ENCODE measurements around the gene GAA. TPM values are rescaled to one million over a fixed set of nuclear protein-coding genes. Genes with fewer than 3 reads are reported as not detected.

Gene GAA
- polyA plus RNA-seq, 1 of the 3 experiments (the other 2 are of a cell fraction), result 27.3 TPM

- Histone ChIP-seq H3K36me3 (replicated peaks in 1 of 2; ENCODE audit: control insufficient read depth in 1 of 2, insufficient read depth in 2 of 2, low read length in 1 of 2) (no peaks in the 10 kb centered on the region), H4K20me1 (ENCODE audit: insufficient read depth) (no peaks in the 10 kb centered on the region), H3F3A (replicated peaks; ENCODE audit: insufficient read depth) (no peaks in the 10 kb centered on the region), H3K4me2 (no peak overlapping the region), H3K4me3 (ENCODE audit: low read depth in 2 of 2, low read length in 1 of 2) (no peak overlapping the region), H2AFZ (ENCODE audit: low read depth) (no peak overlapping the region), H3K27me3 (ENCODE audit: insufficient read depth) (no peaks in the 10 kb centered on the region), H3K9ac (no peak overlapping the region), H3K9me3 (no peaks in the 10 kb centered on the region), H3K79me2 (ENCODE audit: insufficient read depth) (no peaks in the 10 kb centered on the region), H3K27ac (ENCODE audit: low read depth in 2 of 2, low read length in 1 of 2) (no peak overlapping the region), H3K9me2 (no peaks in the 10 kb centered on the region), H3K4me1 (ENCODE audit: control insufficient read depth in 1 of 2, insufficient read depth in 2 of 2, low read depth in 1 of 2, low read length in 1 of 2) (peaks cover 0 to 14% of the 10 kb centered on the region in 2 experiments; a peak in 1 of 4 replicates)
- 93% methylated on average over 4 of the region's 4 CpGs for WGBS (ENCODE audit: low lambda C conversion rate)
- DNase-seq, result no peak
- ChIA-PET CTCF (interaction anchor here (0.7 to 1.2 kb wide), 4 partner anchors 13 to 155 kb away, joined by 3 to 4 read pairs (median 3); partner anchors contain the start of gene GAA), POLR2A (no interaction called here)
- TF ChIP-seq IRF3 (IDR thresholded peaks at IDR 0.05; ENCODE audit: low read depth, low read length), result no peak
- TF ChIP-seq PBX3 (IDR thresholded peaks at IDR 0.05), result no peak
- no peak for TF ChIP-seq ZBTB33 (IDR thresholded peaks at IDR 0.05; ENCODE audit: borderline replicate concordance, low read depth)
- no peak for TF ChIP-seq NRF1 (IDR thresholded peaks at IDR 0.05; ENCODE audit: low read depth, low read length)
- no peak for TF ChIP-seq USF1 (IDR thresholded peaks at IDR 0.05; ENCODE audit: borderline replicate concordance, low read depth)
- TF ChIP-seq RAD21 (IDR thresholded peaks at IDR 0.05; ENCODE audit: low read length), result no peak
Measured at GRCh38 chr17:80163336-80163735, 62.0 kb downstream of the GAA start.

GRCh38 chr17:80164185-80164584 is 62.8 kb downstream of the GAA start:
- H3K27me3 ChIP-seq (ENCODE audit: insufficient read depth), result no peaks in the 10 kb centered on the region
- no peaks in the 10 kb centered on the region for H3K36me3 ChIP-seq (replicated peaks in 1 of 2; ENCODE audit: control insufficient read depth in 1 of 2, insufficient read depth in 2 of 2, low read length in 1 of 2)
- CTCF ChIA-PET, result no interaction called here
- H3K27ac ChIP-seq (ENCODE audit: low read depth in 2 of 2, low read length in 1 of 2), result no peak overlapping the region
- H3K4me1 ChIP-seq (ENCODE audit: control insufficient read depth in 1 of 2, insufficient read depth in 2 of 2, low read depth in 1 of 2, low read length in 1 of 2), result peaks cover 0 to 14% of the 10 kb centered on the region in 2 experiments; a peak in 1 of 4 replicates
- no peaks in the 10 kb centered on the region for H3K9me3 ChIP-seq
- no peaks in the 10 kb centered on the region for H4K20me1 ChIP-seq (ENCODE audit: insufficient read depth)
- H2AFZ ChIP-seq (ENCODE audit: low read depth), result no peak overlapping the region
- POLR2A ChIA-PET, result no interaction called here
- no peaks in the 10 kb centered on the region for H3F3A ChIP-seq (replicated peaks; ENCODE audit: insufficient read depth)
- H3K9ac ChIP-seq, result no peak overlapping the region
- 67% methylated on average over 11 of the region's 11 CpGs for WGBS (ENCODE audit: low lambda C conversion rate)
- H3K79me2 ChIP-seq (ENCODE audit: insufficient read depth), result no peaks in the 10 kb centered on the region
- no peaks in the 10 kb centered on the region for H3K9me2 ChIP-seq
- no peak overlapping the region for H3K4me2 ChIP-seq
- DNase-seq, result no peak
- no peak overlapping the region for H3K4me3 ChIP-seq (ENCODE audit: low read depth in 2 of 2, low read length in 1 of 2)
- TF ChIP-seq RXRA (IDR thresholded peaks at IDR 0.05; ENCODE audit: borderline replicate concordance, low read depth) (no peak), MXI1 (IDR thresholded peaks at IDR 0.05; ENCODE audit: low read depth, low read length) (no peak), USF1 (IDR thresholded peaks at IDR 0.05; ENCODE audit: borderline replicate concordance, low read depth) (no peak), YY1 (IDR thresholded peaks at IDR 0.05; ENCODE audit: low read depth) (no peak), USF2 (IDR thresholded peaks at IDR 0.05; ENCODE audit: borderline replicate concordance, low read depth, low read length) (no peak), IRF3 (IDR thresholded peaks at IDR 0.05; ENCODE audit: low read depth, low read length) (no peak), RAD21 (IDR thresholded peaks at IDR 0.05; ENCODE audit: low read length) (no peak), POLR2AphosphoS5 (IDR thresholded peaks at IDR 0.05; ENCODE audit: low read depth, low read length) (no peak), NRF1 (IDR thresholded peaks at IDR 0.05; ENCODE audit: low read depth, low read length) (no peak), EZH2phosphoT487 (IDR thresholded peaks at IDR 0.05; ENCODE audit: borderline replicate concordance, low read depth) (no peak), GABPA (IDR thresholded peaks at IDR 0.05; ENCODE audit: low read depth) (no peak), ZBTB33 (IDR thresholded peaks at IDR 0.05; ENCODE audit: borderline replicate concordance, low read depth) (no peak), RCOR1 (IDR thresholded peaks at IDR 0.05; ENCODE audit: low read length) (no peak), FOXJ3 (CRISPR knock-in tag; IDR thresholded peaks at IDR 0.05) (no peak)
